HepG2 (cell line): Measurements from ENCODE around the gene BTN1A1. TPM values are rescaled to one million over a fixed set of nuclear protein-coding genes. Genes with fewer than 3 reads are reported as not detected.

Experiments used
- AFF4 ChIP-seq: sonication (generic); formaldehyde crosslinking; IDR thresholded peaks from 2 replicates; pipeline ENCODE4 v1.4.0; 2020; ENCODE audit warnings: missing genetic modification reagents
- ATF6 ChIP-seq: sonication (generic); formaldehyde crosslinking; conservative IDR thresholded peaks from 2 replicates; pipeline ENCODE4 v1.4.0; 2020; ENCODE audit warnings: missing genetic modification reagents
- HNF4G ChIP-seq, 2 experiments: sonication (generic) in 1 of 2; formaldehyde crosslinking in 1 of 2; IDR thresholded peaks; 2 replicates each; pipeline versions ENCODE4 v1.4.0 to v1.6.1; 2011 to 2020; ENCODE audit warnings: borderline replicate concordance in 2 of 2, low read depth in 2 of 2, mild to moderate bottlenecking in 2 of 2, low read length in 1 of 2, missing genetic modification reagents in 1 of 2, moderate library complexity in 1 of 2
- KDM2A ChIP-seq: sonication (generic); formaldehyde crosslinking; IDR thresholded peaks from 2 replicates; pipeline ENCODE4 v1.4.0; 2020; ENCODE audit warnings: low read depth, missing genetic modification reagents, borderline replicate concordance
- KLF12 ChIP-seq: sonication (generic); formaldehyde crosslinking; IDR thresholded peaks from 2 replicates; pipeline ENCODE4 v1.4.0; 2020; ENCODE audit warnings: missing genetic modification reagents, borderline replicate concordance
- LCORL ChIP-seq, 2 experiments: fragments of 450-650 bp in 1 of 2; sonication (generic) in 1 of 2; formaldehyde crosslinking in 1 of 2; IDR thresholded peaks; 2 replicates each; pipeline versions ENCODE4 v1.5.0 to v1.6.1; 2017 to 2020; ENCODE audit warnings: antibody characterized with exemption in 1 of 2, missing genetic modification reagents in 1 of 2
- MYNN ChIP-seq: sonication (generic); formaldehyde crosslinking; IDR thresholded peaks from 2 replicates; pipeline ENCODE4 v1.4.0; 2020; ENCODE audit warnings: mild to moderate bottlenecking, low read depth, missing genetic modification reagents
- NR2F2 ChIP-seq: IDR thresholded peaks from 2 replicates; pipeline ENCODE4 v1.6.1; 2012; ENCODE audit warnings: low read depth, inconsistent platforms, borderline replicate concordance
- SAFB2 ChIP-seq: sonication (generic); formaldehyde crosslinking; IDR thresholded peaks from 2 replicates; pipeline ENCODE4 v1.5.1; 2020; ENCODE audit warnings: missing genetic modification reagents, low read depth, mild to moderate bottlenecking, borderline replicate concordance
- SPEN ChIP-seq: sonication (generic); formaldehyde crosslinking; IDR thresholded peaks from 2 replicates; pipeline ENCODE4 v1.5.1; 2020; ENCODE audit warnings: low read depth, mild to moderate bottlenecking, missing genetic modification reagents
- THAP11 ChIP-seq: IDR thresholded peaks from 2 replicates; pipeline ENCODE4 v1.6.1; 2016; ENCODE audit warnings: missing biosample characterization, missing genetic modification reagents
- YY1 ChIP-seq: IDR thresholded peaks from 2 replicates; pipeline ENCODE4 v1.6.1; 2011; ENCODE audit warnings: low read length, low read depth, moderate library complexity, mild to moderate bottlenecking; ENCODE audit not compliant: insufficient read depth, insufficient replicate concordance
- ZNF138 ChIP-seq: sonication (generic); formaldehyde crosslinking; IDR thresholded peaks from 2 replicates; pipeline ENCODE4 v1.5.0; 2020; ENCODE audit warnings: mild to moderate bottlenecking, low read depth, missing genetic modification reagents
- ZNF431 ChIP-seq: sonication (generic); formaldehyde crosslinking; IDR thresholded peaks from 2 replicates; pipeline ENCODE4 v1.9.0; 2022; ENCODE audit warnings: missing genetic modification reagents, low read depth, mild to moderate bottlenecking, borderline replicate concordance
- ZNF496 ChIP-seq: sonication (generic); formaldehyde crosslinking; IDR thresholded peaks from 2 replicates; pipeline ENCODE4 v1.8.1; 2023; ENCODE audit warnings: mild to moderate bottlenecking, moderate library complexity, missing genetic modification reagents; ENCODE audit not compliant: insufficient replicate concordance
- ZNF749 ChIP-seq: sonication (generic); formaldehyde crosslinking; IDR thresholded peaks from 2 replicates; pipeline ENCODE4 v1.8.0; 2022; ENCODE audit warnings: mild to moderate bottlenecking, missing genetic modification reagents, moderate library complexity, borderline replicate concordance
- ZNF777 ChIP-seq: sonication (generic); formaldehyde crosslinking; IDR thresholded peaks from 2 replicates; pipeline ENCODE4 v1.4.0; 2020; ENCODE audit warnings: missing genetic modification reagents
- polyA plus RNA-seq, 8 experiments: library from polyadenylated mRNA; depleted of rRNA in 3 of 8; stranded (reverse) in 7 of 8; unstranded in 1 of 8; fragments of >200 nt; fragmentation: Illumina TruSeq in 4 of 8; extraction: Trizol in 4 of 8; gene quantifications; 2 replicates each; pipeline versions ENCODE4 v1.2.1 to v1.2.3, GENCODE V29; 2011 to 2016; ENCODE audit warnings: low read depth in 4 of 8, missing spikeins in 1 of 8, mixed read lengths in 1 of 8; ENCODE audit not compliant: insufficient read depth in 1 of 8
- total RNA-seq, 5 experiments: library from RNA; depleted of rRNA; stranded (reverse); fragments of >200 nt; fragmentation: Illumina TruSeq; extraction: Trizol; gene quantifications; 2 replicates each; pipeline ENCODE4 v1.2.3, GENCODE V29; 2016; ENCODE audit warnings: low read depth in 1 of 5
- TF ChIP-seq, protein P1 (sequence below): sonication (generic); formaldehyde crosslinking; IDR thresholded peaks from 2 replicates; pipeline ENCODE4 v1.4.0; 2020; ENCODE audit warnings: mild to moderate bottlenecking, missing genetic modification reagents

BTN1A1 gene
- total and polyA plus RNA-seq, 2 of the 13 experiments (the other 11 are each of a cell fraction or from before 2014, with no cell fraction given): 0.04 TPM; not detected in 1

DNA sequence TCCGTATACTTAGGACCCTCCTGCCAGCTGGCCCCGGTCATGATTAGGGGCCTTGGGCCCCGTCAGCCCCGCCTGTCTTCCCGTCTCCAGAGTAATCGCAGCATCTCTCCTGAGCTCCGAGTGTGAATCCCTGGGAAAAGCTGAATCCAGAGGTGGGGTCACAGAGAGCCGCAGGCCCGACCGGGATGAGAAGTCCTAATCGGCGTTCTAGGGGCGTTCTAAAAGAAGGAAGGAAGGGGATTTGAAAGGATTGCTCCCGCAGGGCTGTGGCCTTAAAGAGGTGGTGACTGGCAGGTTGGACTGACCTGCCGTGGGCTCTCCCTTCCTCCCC, 38.4 kb downstream of the BTN1A1 start (continued):
- TF ChIP-seq NR2F2 (no peak), KDM2A (CRISPR knock-in tag) (peak; percentile 19; the same call in 1 of the 2 replicates), ZNF431 (CRISPR knock-in tag) (no peak), KLF12 (CRISPR knock-in tag) (0 out of 2 replicates have a peak, but pooled peaks have one; percentile 3), THAP11 (CRISPR knock-in tag) (no peak), YY1 (peak; percentile 1), HNF4G (IDR thresholded peaks at IDR 0.05; ENCODE audit: borderline replicate concordance, low read depth, low read length) (no peak), HNF4G (CRISPR knock-in tag; IDR thresholded peaks at IDR 0.05; ENCODE audit: borderline replicate concordance, low read depth) (no peak), ZNF749 (CRISPR knock-in tag) (no peak), ZNF777 (0 out of 2 replicates have a peak, but pooled peaks have one; percentile 15), SPEN (CRISPR knock-in tag) (0 out of 2 replicates have a peak, but pooled peaks have one; percentile 10), MYNN (CRISPR knock-in tag) (0 out of 2 replicates have a peak, but pooled peaks have one; percentile 16), AFF4 (CRISPR knock-in tag) (no peak), LCORL (IDR thresholded peaks at IDR 0.05) (no peak), LCORL (CRISPR knock-in tag; IDR thresholded peaks at IDR 0.05) (no peak), ATF6 (no peak), SAFB2 (CRISPR knock-in tag) (no peak), ZNF496 (CRISPR knock-in tag) (no peak), ZNF138 (CRISPR knock-in tag) (no peak)
- TF ChIP-seq, protein P1, sequence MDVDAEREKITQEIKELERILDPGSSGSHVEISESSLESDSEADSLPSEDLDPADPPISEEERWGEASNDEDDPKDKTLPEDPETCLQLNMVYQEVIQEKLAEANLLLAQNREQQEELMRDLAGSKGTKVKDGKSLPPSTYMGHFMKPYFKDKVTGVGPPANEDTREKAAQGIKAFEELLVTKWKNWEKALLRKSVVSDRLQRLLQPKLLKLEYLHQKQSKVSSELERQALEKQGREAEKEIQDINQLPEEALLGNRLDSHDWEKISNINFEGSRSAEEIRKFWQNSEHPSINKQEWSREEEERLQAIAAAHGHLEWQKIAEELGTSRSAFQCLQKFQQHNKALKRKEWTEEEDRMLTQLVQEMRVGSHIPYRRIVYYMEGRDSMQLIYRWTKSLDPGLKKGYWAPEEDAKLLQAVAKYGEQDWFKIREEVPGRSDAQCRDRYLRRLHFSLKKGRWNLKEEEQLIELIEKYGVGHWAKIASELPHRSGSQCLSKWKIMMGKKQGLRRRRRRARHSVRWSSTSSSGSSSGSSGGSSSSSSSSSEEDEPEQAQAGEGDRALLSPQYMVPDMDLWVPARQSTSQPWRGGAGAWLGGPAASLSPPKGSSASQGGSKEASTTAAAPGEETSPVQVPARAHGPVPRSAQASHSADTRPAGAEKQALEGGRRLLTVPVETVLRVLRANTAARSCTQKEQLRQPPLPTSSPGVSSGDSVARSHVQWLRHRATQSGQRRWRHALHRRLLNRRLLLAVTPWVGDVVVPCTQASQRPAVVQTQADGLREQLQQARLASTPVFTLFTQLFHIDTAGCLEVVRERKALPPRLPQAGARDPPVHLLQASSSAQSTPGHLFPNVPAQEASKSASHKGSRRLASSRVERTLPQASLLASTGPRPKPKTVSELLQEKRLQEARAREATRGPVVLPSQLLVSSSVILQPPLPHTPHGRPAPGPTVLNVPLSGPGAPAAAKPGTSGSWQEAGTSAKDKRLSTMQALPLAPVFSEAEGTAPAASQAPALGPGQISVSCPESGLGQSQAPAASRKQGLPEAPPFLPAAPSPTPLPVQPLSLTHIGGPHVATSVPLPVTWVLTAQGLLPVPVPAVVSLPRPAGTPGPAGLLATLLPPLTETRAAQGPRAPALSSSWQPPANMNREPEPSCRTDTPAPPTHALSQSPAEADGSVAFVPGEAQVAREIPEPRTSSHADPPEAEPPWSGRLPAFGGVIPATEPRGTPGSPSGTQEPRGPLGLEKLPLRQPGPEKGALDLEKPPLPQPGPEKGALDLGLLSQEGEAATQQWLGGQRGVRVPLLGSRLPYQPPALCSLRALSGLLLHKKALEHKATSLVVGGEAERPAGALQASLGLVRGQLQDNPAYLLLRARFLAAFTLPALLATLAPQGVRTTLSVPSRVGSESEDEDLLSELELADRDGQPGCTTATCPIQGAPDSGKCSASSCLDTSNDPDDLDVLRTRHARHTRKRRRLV (CRISPR knock-in tag): no peak
